Stimulated activated CD8-positive, alpha-beta memory T cell treated with anti-CD3 and anti-CD28 coated beads, Interleukin-15, amount 100 ng/mL, for 48 hours (primary cell): Measurements from ENCODE around the gene NDUFV3.
A peak's percentile ranks its signal among the peaks of the same experiment; 100 is the strongest.
"Not testable (repeated sequence)": the region's sequence is repeated elsewhere in the genome, so short reads cannot be mapped to it uniquely, and the experiment has no call there.

Source experiments
- DNase-seq, 2 donors: peaks; one replicate each; pipeline ENCODE4 v3.0.0-alpha.2; 2020; ENCODE audit warnings: low read depth in 2 of 2

The NDUFV3 gene

GRCh38 chr21:42892582-42892930 is 553 bp upstream of the NDUFV3 start:
- DNase-seq = no peak

GRCh38 chr21:42900446-42900845 is 7.3 kb downstream of the NDUFV3 start:
- DNase-seq = no peak

- no peak for DNase-seq
Observed at GRCh38 chr21:42903817-42904216, 10.7 kb downstream of the NDUFV3 start.

GRCh38 chr21:42905195-42905594 is 12.1 kb downstream of the NDUFV3 start:
- no peak for DNase-seq

GRCh38 chr21:42906233-42906632 is 13.1 kb downstream of the NDUFV3 start:
- DNase-seq = no peak

GRCh38 chr21:42908484-42908883 is 15.4 kb downstream of the NDUFV3 start:
- not testable (repeated sequence) for DNase-seq

- DNase-seq = not testable (repeated sequence)
Observed at GRCh38 chr21:42911920-42912319, 18.8 kb downstream of the NDUFV3 start.

- DNase-seq = no peak
Observed at GRCh38 chr21:42913476-42913875, 20.4 kb downstream of the NDUFV3 start.

GRCh38 chr21:42918291-42918690 is 25.2 kb downstream of the NDUFV3 start:
- no peak for DNase-seq

GRCh38 chr21:42921927-42922326 is 28.8 kb downstream of the NDUFV3 start:
- DNase-seq = no peak

GRCh38 chr21:42922918-42923317 is 29.8 kb downstream of the NDUFV3 start:
- DNase-seq = no peak

GRCh38 chr21:42923553-42924432 is 30.7 kb downstream of the NDUFV3 start:
- peak; percentile 55 to 60 for DNase-seq

- DNase-seq = no peak
Observed at GRCh38 chr21:42924433-42924751, 31.3 kb downstream of the NDUFV3 start.

GRCh38 chr21:42925114-42925926 is 32.2 kb downstream of the NDUFV3 start, which contains the start of gene ERVH48-1:
Gene ERVH48-1, minus strand, starts transcription at chr21:42925630. Its CDS starts 6,624 bp downstream, at chr21:42919006.
- no peak for DNase-seq

- DNase-seq = not testable (repeated sequence)
Observed at GRCh38 chr21:42927474-42928200, 34.5 kb downstream of the NDUFV3 start.

- no peak for DNase-seq
Observed at GRCh38 chr21:42929969-42930368, 36.9 kb downstream of the NDUFV3 start.

- no peak for DNase-seq
Observed at GRCh38 chr21:42931560-42932235, 38.6 kb downstream of the NDUFV3 start.

- DNase-seq = not testable (repeated sequence)
Observed at GRCh38 chr21:42932378-42933136, 39.4 kb downstream of the NDUFV3 start.

- not testable (repeated sequence) for DNase-seq
Observed at GRCh38 chr21:42933137-42933970, 40.2 kb downstream of the NDUFV3 start.

- not testable (repeated sequence) for DNase-seq
Observed at GRCh38 chr21:42933973-42934372, 40.9 kb downstream of the NDUFV3 start.
